AG04450 (cell line): Measurements from ENCODE around the gene RNF224. TPM values are rescaled to one million over a fixed set of nuclear protein-coding genes. Genes with fewer than 3 reads are reported as not detected.

ENCODE experiments used
- CTCF ChIA-PET: fragments of 300-600, 350-600 bp; formaldehyde crosslinking; extraction: SDS; loops from one replicate; lab custom pipeline; 2022; ENCODE audit warnings: antibody characterized with exemption, inconsistent platforms; lab: Charles Lee
- POLR2A ChIA-PET: fragments of 350-600 bp; formaldehyde crosslinking; extraction: SDS; loops from one replicate; lab custom pipeline; 2021; ENCODE audit warnings: antibody characterized with exemption, inconsistent platforms; lab: Yijun Ruan, JAX
- DNase-seq: peaks from one replicate; pipeline ENCODE4 v3.0.0-alpha.2; 2011; ENCODE audit warnings: low read depth, low spot score
- H3K27ac ChIP-seq: one replicate; pipeline ENCODE4 v1.5.1; 2012; ENCODE audit warnings: low read depth, low read length, control low read depth
- H3K27me3 ChIP-seq: one replicate; pipeline ENCODE4 v1.6.0; 2012; ENCODE audit warnings: low read length; ENCODE audit not compliant: control insufficient read depth, insufficient read depth
- H3K4me3 ChIP-seq: 2 replicates; pipeline ENCODE4 v1.5.1; 2011; ENCODE audit warnings: mild to moderate bottlenecking, low read depth, low read length, control low read depth
- H3K9me3 ChIP-seq: 2 replicates; pipeline ENCODE4 v1.5.1; 2012; ENCODE audit warnings: low read length; ENCODE audit not compliant: control insufficient read depth, insufficient read depth
- polyA plus RNA-seq: library from polyadenylated mRNA; depleted of rRNA; stranded (reverse); fragments of >200 nt; gene quantifications from 2 replicates; pipeline ENCODE4 v1.2.3, GENCODE V29; 2011
- TF ChIP-seq, protein P1 (sequence below): IDR thresholded peaks from 2 replicates; pipeline ENCODE4 v1.5.1; 2011; ENCODE audit warnings: low read depth, low read length, control low read depth, inconsistent platforms

RNF224 gene
- polyA plus RNA-seq, 1 experiment: not detected

DNA sequence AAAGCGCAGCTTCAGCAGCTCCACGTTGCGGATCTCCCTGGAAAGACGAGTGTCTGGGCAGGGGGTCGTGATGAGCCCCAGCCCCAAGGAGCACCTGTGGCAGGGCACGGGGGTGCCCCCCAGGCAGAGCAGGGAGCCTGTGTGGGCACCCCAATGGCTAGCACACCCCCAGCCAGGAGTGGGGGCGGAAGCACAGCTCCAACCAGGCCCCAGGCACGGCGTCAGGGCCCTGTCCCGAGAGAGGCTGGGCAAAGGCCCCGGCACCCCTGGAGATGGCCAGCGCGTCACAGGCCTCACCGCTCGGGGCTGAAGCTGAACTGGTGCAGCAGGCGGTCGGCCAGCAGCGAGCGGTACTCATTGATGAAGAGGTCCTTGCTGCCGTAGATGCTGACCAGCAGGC lies 46.8 kb upstream of the RNF224 start:
- Histone ChIP-seq H3K27ac (no peak overlapping the region), H3K4me3 (no peak overlapping the region), H3K9me3 (no peaks in the 10 kb centered on the region), H3K27me3 (no peaks in the 10 kb centered on the region)
- TF ChIP-seq, protein P1, sequence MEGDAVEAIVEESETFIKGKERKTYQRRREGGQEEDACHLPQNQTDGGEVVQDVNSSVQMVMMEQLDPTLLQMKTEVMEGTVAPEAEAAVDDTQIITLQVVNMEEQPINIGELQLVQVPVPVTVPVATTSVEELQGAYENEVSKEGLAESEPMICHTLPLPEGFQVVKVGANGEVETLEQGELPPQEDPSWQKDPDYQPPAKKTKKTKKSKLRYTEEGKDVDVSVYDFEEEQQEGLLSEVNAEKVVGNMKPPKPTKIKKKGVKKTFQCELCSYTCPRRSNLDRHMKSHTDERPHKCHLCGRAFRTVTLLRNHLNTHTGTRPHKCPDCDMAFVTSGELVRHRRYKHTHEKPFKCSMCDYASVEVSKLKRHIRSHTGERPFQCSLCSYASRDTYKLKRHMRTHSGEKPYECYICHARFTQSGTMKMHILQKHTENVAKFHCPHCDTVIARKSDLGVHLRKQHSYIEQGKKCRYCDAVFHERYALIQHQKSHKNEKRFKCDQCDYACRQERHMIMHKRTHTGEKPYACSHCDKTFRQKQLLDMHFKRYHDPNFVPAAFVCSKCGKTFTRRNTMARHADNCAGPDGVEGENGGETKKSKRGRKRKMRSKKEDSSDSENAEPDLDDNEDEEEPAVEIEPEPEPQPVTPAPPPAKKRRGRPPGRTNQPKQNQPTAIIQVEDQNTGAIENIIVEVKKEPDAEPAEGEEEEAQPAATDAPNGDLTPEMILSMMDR: no peak
- ChIA-PET CTCF (no interaction called here), POLR2A (interaction anchor here (1.2 kb wide), 2 partner anchors 8 to 60 kb away, joined by 3 read pairs; partner anchors contain the start of gene TUBB4B)
- no peak for DNase-seq

GRCh38 chr9:137181680-137182079 lies 45.6 kb upstream of the RNF224 start:
- no peak overlapping the region for H3K27ac ChIP-seq
- POLR2A ChIA-PET: interaction anchor here (1.4 kb wide), 1 partner anchor 59 kb away, joined by 6 read pairs; the partner anchor contains the start of gene TUBB4B
- DNase-seq: no peak
- no peaks in the 10 kb centered on the region for H3K9me3 ChIP-seq
- no peaks in the 10 kb centered on the region for H3K27me3 ChIP-seq
- no peak overlapping the region for H3K4me3 ChIP-seq
- TF ChIP-seq, protein P1: no peak
- CTCF ChIA-PET: no interaction called here

GRCh38 chr9:137182836-137183235 lies 44.5 kb upstream of the RNF224 start:
- no peak for DNase-seq
- H3K4me3 ChIP-seq: no peak overlapping the region
- POLR2A ChIA-PET: interaction anchor here (1.4 kb wide), 1 partner anchor 58 kb away, joined by 6 read pairs; the partner anchor contains the start of gene TUBB4B
- no peak overlapping the region for H3K27ac ChIP-seq
- CTCF ChIA-PET: no interaction called here
- H3K27me3 ChIP-seq: no peaks in the 10 kb centered on the region
- TF ChIP-seq, protein P1: no peak
- H3K9me3 ChIP-seq: no peaks in the 10 kb centered on the region; the same call in 1 of the 2 replicates

GRCh38 chr9:137183980-137184595 lies 43.2 kb upstream of the RNF224 start:
- H3K27ac ChIP-seq: no peak overlapping the region
- DNase-seq: no peak
- ChIA-PET CTCF (no interaction called here), POLR2A (no interaction called here)
- no peaks in the 10 kb centered on the region; the same call in 1 of the 2 replicates for H3K9me3 ChIP-seq
- no peaks in the 10 kb centered on the region for H3K27me3 ChIP-seq
- TF ChIP-seq, protein P1: no peak
- no peak overlapping the region for H3K4me3 ChIP-seq

DNA sequence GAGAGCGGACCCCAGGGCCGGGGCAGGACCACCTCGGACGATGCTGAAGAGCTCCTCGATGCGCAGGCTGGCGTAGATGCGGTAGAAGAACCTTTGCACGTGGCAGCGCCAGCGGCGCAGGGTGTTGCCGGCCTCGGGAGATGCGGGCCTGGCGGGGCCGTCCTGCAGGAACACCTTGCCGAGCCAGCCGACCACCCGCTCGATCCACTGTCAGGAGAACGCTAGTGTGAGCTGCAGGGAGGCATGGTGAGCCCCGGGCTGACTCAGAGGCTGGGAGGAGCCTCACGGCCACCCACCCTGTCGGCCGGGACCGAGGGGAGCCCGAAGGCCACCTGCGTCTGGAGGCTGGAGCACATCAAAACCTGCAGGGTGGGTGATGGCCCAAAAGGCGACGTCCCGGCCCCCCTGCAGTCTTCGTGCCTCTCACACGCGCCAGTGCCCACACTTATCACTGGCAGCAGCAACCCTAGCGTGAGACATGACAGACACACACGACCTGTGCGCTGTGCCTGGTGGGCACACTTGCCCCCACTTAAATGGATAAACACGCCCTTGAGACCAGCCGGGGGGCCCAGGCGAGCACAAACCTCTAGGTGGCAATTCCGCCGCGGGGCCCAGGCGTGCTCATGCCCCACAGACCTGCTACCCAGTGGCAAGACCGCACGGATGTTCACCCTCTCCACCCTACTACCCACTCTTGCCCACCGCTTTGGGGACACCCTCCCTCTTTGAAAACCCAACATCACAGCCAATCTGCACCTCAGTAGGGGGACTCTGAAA lies 42.2 kb upstream of the RNF224 start:
- DNase-seq: no peak
- POLR2A ChIA-PET: no interaction called here
- CTCF ChIA-PET: no interaction called here
- Histone ChIP-seq H3K27ac (no peak overlapping the region), H3K27me3 (no peaks in the 10 kb centered on the region), H3K9me3 (no peaks in the 10 kb centered on the region; the same call in 1 of the 2 replicates), H3K4me3 (no peak overlapping the region)
- TF ChIP-seq, protein P1: no peak
